NCI-H2196 (cell line): ENCODE data around the gene CCDC200.
"Not testable (repeated sequence)": the region's sequence is repeated elsewhere in the genome, so short reads cannot be mapped to it uniquely, and the experiment has no call there.

Source experiments
- DNase-seq: peaks from one replicate; lab custom pipeline; 2025; ENCODE audit not compliant: unreplicated experiment; lab: John Stamatoyannopoulos, UW

CCDC200 gene

GRCh38 chr17:43228020-43228782 lies at the start of gene CCDC200:
Gene CCDC200 (minus strand): TSS chr17:43228623. CDS start chr17:43228554, 69 bp downstream.
- not testable (repeated sequence) for DNase-seq

DNA sequence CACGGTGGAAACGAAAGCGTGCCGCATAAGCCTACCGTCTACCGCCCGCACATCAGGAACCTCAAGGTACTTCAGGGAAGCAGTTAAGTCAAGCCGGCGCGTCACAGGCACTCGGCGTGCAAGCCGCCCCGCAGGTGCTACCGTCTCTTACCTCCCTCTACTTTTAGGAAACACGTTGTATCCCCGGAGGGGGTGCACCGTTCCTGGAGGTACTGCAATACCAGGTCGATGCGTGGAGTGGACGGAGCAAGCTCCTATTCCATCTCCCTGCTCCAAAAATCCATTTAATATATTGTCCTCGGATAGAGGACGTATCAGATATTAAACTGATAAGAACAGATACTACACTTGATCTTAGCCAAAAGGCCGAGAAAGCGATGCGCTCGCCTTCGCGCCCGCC lies 44.5 kb upstream of the CCDC200 start:
- DNase-seq: not testable (repeated sequence)

GRCh38 chr17:43272483-43272882 lies 44.1 kb upstream of the CCDC200 start:
- not testable (repeated sequence) for DNase-seq

- DNase-seq: not testable (repeated sequence)
Observed at GRCh38 chr17:43270552-43271504, 42.4 kb upstream of the CCDC200 start.

DNA sequence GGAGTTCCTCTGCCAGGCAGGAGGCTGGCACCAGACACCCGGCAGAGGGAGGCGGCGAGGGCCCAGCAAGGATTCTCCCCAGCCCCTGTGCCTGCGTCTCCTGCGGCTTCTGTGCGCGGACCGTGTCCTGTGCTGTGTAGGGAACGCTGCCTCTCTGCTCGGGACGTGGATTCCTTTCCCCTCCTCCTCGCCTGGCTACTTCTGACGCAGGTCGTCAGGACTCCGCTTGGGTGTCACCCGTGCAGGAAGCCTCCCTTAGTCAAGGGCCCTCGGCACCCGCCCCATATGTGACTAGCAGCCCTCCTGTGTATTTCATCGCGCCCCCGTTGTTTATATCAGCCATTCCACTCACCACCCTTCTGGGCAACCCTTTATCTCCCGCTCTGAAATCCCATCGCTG lies 18.0 kb upstream of the CCDC200 start:
- not testable (repeated sequence) for DNase-seq

GRCh38 chr17:43240596-43241352 lies 12.4 kb upstream of the CCDC200 start:
- DNase-seq: not testable (repeated sequence)

DNA sequence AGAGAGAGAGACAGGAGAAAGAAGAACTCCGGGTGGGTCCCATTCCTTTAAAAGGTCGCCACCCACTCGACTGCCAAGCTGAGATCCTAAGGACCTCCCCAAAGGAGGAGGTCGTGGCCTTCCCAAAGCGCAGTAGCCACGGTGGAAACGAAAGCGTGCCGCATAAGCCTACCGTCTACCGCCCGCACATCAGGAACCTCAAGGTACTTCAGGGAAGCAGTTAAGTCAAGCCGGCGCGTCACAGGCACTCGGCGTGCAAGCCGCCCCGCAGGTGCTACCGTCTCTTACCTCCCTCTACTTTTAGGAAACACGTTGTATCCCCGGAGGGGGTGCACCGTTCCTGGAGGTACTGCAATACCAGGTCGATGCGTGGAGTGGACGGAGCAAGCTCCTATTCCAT lies 11.2 kb upstream of the CCDC200 start:
- DNase-seq: not testable (repeated sequence)

DNA sequence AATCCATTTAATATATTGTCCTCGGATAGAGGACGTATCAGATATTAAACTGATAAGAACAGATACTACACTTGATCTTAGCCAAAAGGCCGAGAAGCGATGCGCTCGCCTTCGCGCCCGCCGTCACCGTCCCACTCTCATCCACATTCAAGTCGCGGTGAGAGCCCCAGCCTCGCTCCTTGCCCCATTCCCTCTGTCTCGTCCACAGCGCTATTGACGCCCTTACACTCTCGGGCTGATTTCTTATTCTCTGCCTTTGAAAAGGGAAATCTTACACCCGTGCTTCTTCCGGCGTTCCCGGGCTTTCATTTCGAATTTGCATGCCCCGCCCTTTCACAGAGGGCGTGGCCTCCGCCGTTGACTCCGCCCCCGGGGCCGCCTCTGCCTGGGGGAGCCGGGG lies 5.5 kb upstream of the CCDC200 start, which contains the start of gene RNU2-1:
Gene RNU2-1, minus strand, starts transcription at position 101 of the 400 bp plus-strand sequence.
- DNase-seq: not testable (repeated sequence)

GRCh38 chr17:43233263-43233662 lies 4.8 kb upstream of the CCDC200 start:
- not testable (repeated sequence) for DNase-seq

- not testable (repeated sequence) for DNase-seq
Observed at GRCh38 chr17:43232021-43232699, 3.7 kb upstream of the CCDC200 start.

DNA sequence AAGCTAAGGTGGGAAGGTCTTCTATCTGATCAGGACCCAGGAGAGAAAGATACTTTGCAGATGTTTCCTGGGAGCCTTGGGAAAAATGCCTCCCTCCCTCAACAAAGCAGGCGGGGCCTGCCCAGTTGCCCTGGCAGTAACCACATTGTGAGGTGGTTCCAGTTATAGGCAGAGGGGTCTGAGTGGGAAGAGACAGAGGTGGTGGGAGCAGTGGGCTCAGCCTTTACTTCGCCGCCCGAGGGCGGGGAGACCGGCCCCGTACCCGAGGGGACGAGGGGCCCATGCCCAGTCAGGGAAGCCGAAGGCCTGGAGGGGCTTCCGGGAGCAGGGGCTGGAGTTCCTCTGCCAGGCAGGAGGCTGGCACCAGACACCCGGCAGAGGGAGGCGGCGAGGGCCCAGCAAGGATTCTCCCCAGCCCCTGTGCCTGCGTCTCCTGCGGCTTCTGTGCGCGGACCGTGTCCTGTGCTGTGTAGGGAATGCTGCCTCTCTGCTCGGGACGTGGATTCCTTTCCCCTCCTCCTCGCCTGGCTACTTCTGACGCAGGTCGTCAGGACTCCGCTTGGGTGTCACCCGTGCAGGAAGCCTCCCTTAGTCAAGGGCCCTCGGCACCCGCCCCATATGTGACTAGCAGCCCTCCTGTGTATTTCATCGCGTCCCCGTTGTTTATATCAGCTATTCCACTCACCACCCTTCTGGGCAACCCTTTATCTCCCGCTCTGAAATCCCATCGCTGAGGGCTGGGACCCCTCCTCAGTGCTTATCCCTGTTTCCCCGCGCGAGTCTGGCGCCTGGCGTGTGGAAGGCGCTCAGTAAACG lies 3.0 kb upstream of the CCDC200 start:
- DNase-seq: not testable (repeated sequence)

DNA sequence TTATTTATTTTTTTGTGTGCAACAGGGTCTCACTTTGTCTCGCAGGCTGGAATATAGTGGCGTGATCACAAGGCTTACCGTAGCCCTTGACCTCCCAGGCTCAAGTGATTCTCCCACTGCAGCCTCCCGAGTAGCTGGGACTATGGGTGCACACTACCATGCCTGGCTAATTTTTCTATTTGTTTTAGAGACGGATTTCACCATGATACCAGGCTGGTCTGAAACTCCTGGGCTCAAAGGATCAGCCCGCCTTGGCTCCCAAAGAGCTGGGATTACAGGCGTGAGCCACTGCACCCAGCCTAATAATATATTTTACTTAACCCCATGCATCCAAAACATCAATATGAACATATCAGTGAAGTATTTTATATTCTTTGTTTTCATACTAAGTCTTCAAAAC lies 2.0 kb downstream of the CCDC200 start:
- no peak for DNase-seq

GRCh38 chr17:43224146-43224705 lies 4.2 kb downstream of the CCDC200 start:
- DNase-seq: no peak

GRCh38 chr17:43220511-43221125 lies 7.8 kb downstream of the CCDC200 start:
- DNase-seq: no peak

GRCh38 chr17:43219746-43220380 lies 8.6 kb downstream of the CCDC200 start:
- no peak for DNase-seq

GRCh38 chr17:43219001-43219400 lies 9.4 kb downstream of the CCDC200 start:
- no peak for DNase-seq

GRCh38 chr17:43217614-43218087 lies 10.8 kb downstream of the CCDC200 start:
- DNase-seq: no peak
